HG02943 (cell line): ENCODE results near the gene GAB2.
A peak's percentile ranks its signal among the peaks of the same experiment; 100 is the strongest.

Experiments used
- ATAC-seq: cut with Tn5 transposase; IDR thresholded peaks from one replicate; pipeline ENCODE4 v1.9.1; 2021; ENCODE audit warnings: mild to moderate bottlenecking, low read depth, moderate library complexity; ENCODE audit not compliant: unreplicated experiment

The GAB2 gene

GRCh38 chr11:78402847-78403246 lies 14.8 kb downstream of the GAB2 start:
- ATAC-seq, result no peak

- ATAC-seq, result no peak
Measured at GRCh38 chr11:78400702-78401101, 16.9 kb downstream of the GAB2 start.

GRCh38 chr11:78400116-78400515 lies 17.5 kb downstream of the GAB2 start:
- no peak for ATAC-seq

GRCh38 chr11:78399136-78399535 lies 18.5 kb downstream of the GAB2 start:
- no peak for ATAC-seq

GRCh38 chr11:78398715-78399114 lies 18.9 kb downstream of the GAB2 start:
- no peak for ATAC-seq

GRCh38 chr11:78397398-78397797 lies 20.2 kb downstream of the GAB2 start:
- ATAC-seq, result peak; percentile 93

- no peak for ATAC-seq
Measured at GRCh38 chr11:78395597-78395996, 22.0 kb downstream of the GAB2 start.

GRCh38 chr11:78392854-78393253 lies 24.8 kb downstream of the GAB2 start:
- no peak for ATAC-seq

GRCh38 chr11:78391424-78391823 lies 26.2 kb downstream of the GAB2 start:
- no peak for ATAC-seq

GRCh38 chr11:78390809-78391208 lies 26.8 kb downstream of the GAB2 start:
- no peak for ATAC-seq

GRCh38 chr11:78386215-78386941 lies 31.2 kb downstream of the GAB2 start:
- no peak for ATAC-seq

GRCh38 chr11:78385205-78385604 lies 32.4 kb downstream of the GAB2 start:
- ATAC-seq, result no peak

- ATAC-seq, result no peak
Measured at GRCh38 chr11:78384231-78384630, 33.4 kb downstream of the GAB2 start.

- ATAC-seq, result no peak
Measured at GRCh38 chr11:78381865-78382264, 35.8 kb downstream of the GAB2 start.

GRCh38 chr11:78380615-78381051 lies 37.0 kb downstream of the GAB2 start:
- ATAC-seq, result no peak

- no peak for ATAC-seq
Measured at GRCh38 chr11:78379039-78379670, 38.5 kb downstream of the GAB2 start.

GRCh38 chr11:78377625-78378418 lies 39.8 kb downstream of the GAB2 start:
- ATAC-seq, result no peak

- ATAC-seq, result no peak
Measured at GRCh38 chr11:78376858-78377257, 40.8 kb downstream of the GAB2 start.

- no peak for ATAC-seq
Measured at GRCh38 chr11:78374917-78375316, 42.7 kb downstream of the GAB2 start.

- ATAC-seq, result no peak
Measured at GRCh38 chr11:78373689-78374088, 43.9 kb downstream of the GAB2 start.

GRCh38 chr11:78372114-78372768 lies 45.4 kb downstream of the GAB2 start:
- no peak for ATAC-seq
